ENCODE measurements around the gene ANKLE1. TPM values are rescaled to one million over a fixed set of nuclear protein-coding genes. Genes with fewer than 3 reads are reported as not detected.

Gene ANKLE1
- polyA plus RNA-seq, 1 donor (not counting 4 experiments of a cell fraction or from before 2014, with no cell fraction given), result 0.30 TPM

- TF ChIP-seq CTCF (optimal IDR thresholded peaks at IDR 0.05 in 1 of 3, IDR thresholded peaks at IDR 0.05 in 1 of 3, conservative IDR thresholded peaks at IDR 0.05 in 1 of 3; ENCODE audit: extremely low read depth in 1 of 3, insufficient read depth in 2 of 3, low read length in 3 of 3) (no peak), EZH2 (IDR thresholded peaks at IDR 0.05; ENCODE audit: low read length) (no peak)
- Histone ChIP-seq H3K4me2 (ENCODE audit: control insufficient read depth, extremely low read depth, insufficient read depth, low read depth, low read length) (no peak overlapping the region), H4K20me1 (ENCODE audit: control insufficient read depth, extremely low read depth, insufficient read depth, low read length) (no peaks in the 10 kb centered on the region), H3K36me3 (ENCODE audit: control insufficient read depth in 2 of 2, extremely low read depth in 1 of 2, insufficient read depth in 2 of 2, low read length in 2 of 2) (peaks cover 2 to 3% of the 10 kb centered on the region in 2 experiments), H3K4me1 (ENCODE audit: control insufficient read depth, extremely low read depth, insufficient read depth, low read length) (peaks cover 8% of the 10 kb centered on the region), H2AFZ (ENCODE audit: control insufficient read depth, low read length) (no peak overlapping the region), H3K9me3 (ENCODE audit: control insufficient read depth, low read depth, low read length) (no peaks in the 10 kb centered on the region), H3K27ac (ENCODE audit: control insufficient read depth, insufficient read depth, low read length) (no peak overlapping the region), H3K9ac (ENCODE audit: control insufficient read depth, extremely low read depth, insufficient read depth, low read length) (no peak overlapping the region), H3K79me2 (ENCODE audit: control insufficient read depth, insufficient read depth, low read length) (peaks cover 10% of the 10 kb centered on the region), H3K9me1 (ENCODE audit: control insufficient read depth, extremely low read depth, insufficient read depth, low read length) (no peaks in the 10 kb centered on the region), H3K4me3 (ENCODE audit: control insufficient read depth in 2 of 3, extremely low read depth in 1 of 3, insufficient read depth in 2 of 3, low read depth in 1 of 3, low read length in 3 of 3) (no peak overlapping the region), H3K27me3 (ENCODE audit: control insufficient read depth, extremely low read depth, insufficient read depth, low read length) (no peaks in the 10 kb centered on the region)
- DNase-seq (ENCODE audit: low read depth, low spot score) (no peak), FAIRE-seq (no peak)
- dilution Hi-C loops (cut with MboI; ENCODE audit: extremely low pct_ligation_motif_present, low sequenced_read_pairs), result no loop called here
These were observed 15.7 kb upstream of the ANKLE1 start for GRCh38 chr19:17266026-17266425.

GRCh38 chr19:17266589-17266974, 15.1 kb upstream of the ANKLE1 start:
- Histone ChIP-seq H3K4me1 (ENCODE audit: control insufficient read depth, extremely low read depth, insufficient read depth, low read length) (peaks cover 8% of the 10 kb centered on the region), H3K4me3 (ENCODE audit: control insufficient read depth in 2 of 3, extremely low read depth in 1 of 3, insufficient read depth in 2 of 3, low read depth in 1 of 3, low read length in 3 of 3) (no peak overlapping the region)
- no peak for TF ChIP-seq CTCF (optimal IDR thresholded peaks at IDR 0.05 in 1 of 3, IDR thresholded peaks at IDR 0.05 in 1 of 3, conservative IDR thresholded peaks at IDR 0.05 in 1 of 3; ENCODE audit: extremely low read depth in 1 of 3, insufficient read depth in 2 of 3, low read length in 3 of 3)
- TF ChIP-seq EZH2 (IDR thresholded peaks at IDR 0.05; ENCODE audit: low read length), result no peak

More at GRCh38 chr19:17266589-17266974, 15.1 kb upstream of the ANKLE1 start:
- Histone ChIP-seq H3K79me2 (ENCODE audit: control insufficient read depth, insufficient read depth, low read length) (peaks cover 10% of the 10 kb centered on the region), H4K20me1 (ENCODE audit: control insufficient read depth, extremely low read depth, insufficient read depth, low read length) (no peaks in the 10 kb centered on the region), H3K27me3 (ENCODE audit: control insufficient read depth, extremely low read depth, insufficient read depth, low read length) (no peaks in the 10 kb centered on the region), H3K36me3 (ENCODE audit: control insufficient read depth in 2 of 2, extremely low read depth in 1 of 2, insufficient read depth in 2 of 2, low read length in 2 of 2) (peaks cover 7% of the 10 kb centered on the region in 2 experiments), H3K9me3 (ENCODE audit: control insufficient read depth, low read depth, low read length) (no peaks in the 10 kb centered on the region), H2AFZ (ENCODE audit: control insufficient read depth, low read length) (peak overlapping the region; percentile 40), H3K27ac (ENCODE audit: control insufficient read depth, insufficient read depth, low read length) (no peak overlapping the region), H3K4me2 (ENCODE audit: control insufficient read depth, extremely low read depth, insufficient read depth, low read depth, low read length) (peak overlapping the region; percentile 27), H3K9ac (ENCODE audit: control insufficient read depth, extremely low read depth, insufficient read depth, low read length) (no peak overlapping the region), H3K9me1 (ENCODE audit: control insufficient read depth, extremely low read depth, insufficient read depth, low read length) (no peaks in the 10 kb centered on the region)
- dilution Hi-C loops (cut with MboI; ENCODE audit: extremely low pct_ligation_motif_present, low sequenced_read_pairs), result no loop called here
- FAIRE-seq (no peak), DNase-seq (ENCODE audit: low read depth, low spot score) (no peak)
